NCI-H345 treated with DMSO at 0.1 percent for 48 hours (cell line): ENCODE results near the gene DDC.

Source experiments
- DNase-seq: peaks from one replicate; lab custom pipeline; 2025; ENCODE audit not compliant: unreplicated experiment; lab: John Stamatoyannopoulos, UW

The DDC gene

DNA sequence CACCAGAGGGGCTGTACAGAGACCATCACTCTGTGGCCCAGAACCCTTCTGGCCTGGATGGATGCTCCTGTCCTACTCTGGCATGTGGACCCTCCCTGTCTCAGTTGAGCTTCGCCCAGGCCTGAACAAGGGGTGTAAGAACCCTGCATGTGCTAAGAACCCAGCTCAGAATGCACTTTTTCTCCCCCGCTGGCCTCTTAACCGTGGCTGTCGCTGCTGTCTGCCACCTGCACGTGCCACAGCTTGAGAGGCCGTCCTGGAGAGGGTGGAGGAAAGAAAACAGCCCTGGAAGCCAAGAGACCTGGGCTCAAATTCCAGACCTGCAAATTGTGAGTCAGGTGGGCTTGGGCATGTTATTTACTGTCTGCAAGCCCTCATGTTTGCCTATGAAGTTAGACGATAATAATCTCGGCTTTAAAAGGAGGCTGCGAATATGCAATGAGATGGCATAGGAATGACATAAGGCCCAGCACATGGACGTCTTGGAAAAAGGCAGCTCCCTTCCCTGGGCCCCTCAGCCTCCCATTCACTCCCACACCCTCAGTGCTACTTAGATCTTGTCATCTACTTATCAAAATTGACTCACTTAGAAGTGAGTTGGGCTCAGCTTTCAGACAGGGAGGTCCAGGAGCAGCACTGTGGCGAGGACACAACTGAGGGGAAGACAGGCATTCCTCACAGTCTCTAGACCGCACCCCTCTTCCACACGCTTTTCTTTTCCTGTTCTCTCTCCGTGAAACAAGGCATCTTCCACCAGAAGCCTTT is 146.5 kb downstream of the DDC start:
- DNase-seq, result no peak

DNA sequence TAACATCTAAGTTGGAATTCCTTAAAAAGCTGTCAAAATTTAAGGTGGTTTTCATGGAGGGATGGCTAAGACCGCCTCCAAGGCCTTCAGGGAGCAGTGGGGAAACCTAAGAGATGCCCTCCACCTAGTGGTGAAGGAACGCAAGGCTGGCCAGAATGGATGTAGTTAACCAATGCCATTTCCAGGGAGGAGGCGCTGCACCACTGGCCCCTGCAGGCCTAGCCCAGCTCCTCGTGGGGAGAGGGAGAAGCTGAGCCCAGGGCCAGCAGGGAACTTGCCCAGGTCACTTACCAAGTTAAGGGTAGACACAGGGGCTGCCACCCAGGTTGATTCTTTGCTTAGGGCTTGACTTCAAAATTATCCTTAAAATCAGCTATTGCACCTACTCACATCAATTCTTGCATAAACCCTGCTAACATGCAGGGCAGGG is 147.1 kb downstream of the DDC start:
- DNase-seq, result peak; percentile 67

DNA sequence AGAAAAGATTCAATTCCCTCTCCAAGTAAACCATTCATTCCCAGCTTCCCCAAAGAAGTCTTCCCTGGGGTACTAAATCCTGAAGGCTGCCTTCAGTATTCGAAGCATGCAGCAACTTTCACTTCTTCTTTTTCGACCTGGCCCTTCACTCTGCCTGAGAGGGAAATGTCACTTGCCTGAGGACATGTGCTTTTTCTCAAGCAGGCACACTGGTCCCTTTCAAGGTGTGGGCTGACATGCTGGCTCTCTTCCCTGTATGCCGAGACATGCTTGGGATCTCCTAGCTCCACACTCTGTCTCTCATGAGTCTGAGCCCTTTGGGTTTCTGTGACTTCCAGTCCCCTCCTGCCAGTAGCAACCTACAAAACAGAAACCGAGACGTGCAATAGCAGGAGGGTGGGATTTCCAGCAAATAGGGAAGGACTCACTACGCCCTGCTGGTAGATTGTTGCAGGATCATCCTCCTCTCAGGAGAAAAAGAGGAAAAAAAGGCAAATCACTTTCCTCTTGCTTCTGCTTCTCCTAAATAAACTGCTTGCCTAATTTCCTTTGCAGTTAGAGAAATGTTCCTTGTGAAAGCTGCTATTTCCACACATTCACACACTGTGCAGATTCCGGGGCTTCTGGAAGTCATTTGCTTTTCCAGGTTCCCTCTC is 148.6 kb downstream of the DDC start:
- no peak for DNase-seq

DNA sequence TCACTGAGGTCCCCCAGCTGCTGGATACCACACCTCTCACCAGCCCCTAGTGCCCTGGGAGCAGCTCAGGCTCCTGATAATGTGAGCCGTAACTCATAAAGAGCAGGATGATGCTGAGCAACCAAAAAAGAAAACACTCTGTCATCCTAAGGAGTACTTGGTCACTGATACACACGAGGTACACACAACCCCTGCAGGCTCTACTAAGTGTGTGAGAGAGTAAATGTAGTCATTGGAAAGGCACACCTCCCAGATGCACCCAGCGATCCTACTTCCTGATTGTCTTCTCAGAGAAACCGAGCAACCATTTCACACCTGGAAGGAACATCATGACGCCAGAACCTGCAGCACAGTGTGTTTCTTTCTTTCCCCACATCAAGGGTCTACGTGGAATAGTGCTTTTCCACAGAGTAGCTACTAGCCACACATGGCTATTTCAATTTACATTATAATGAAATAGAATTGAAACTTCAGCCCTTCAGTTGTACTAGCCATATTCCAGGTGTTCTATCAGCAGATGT is 149.3 kb downstream of the DDC start:
- no peak for DNase-seq

GRCh38 chr7:50413561-50413960 is 151.6 kb downstream of the DDC start:
- DNase-seq, result no peak

GRCh38 chr7:50412973-50413372 is 152.2 kb downstream of the DDC start:
- DNase-seq, result no peak

DNA sequence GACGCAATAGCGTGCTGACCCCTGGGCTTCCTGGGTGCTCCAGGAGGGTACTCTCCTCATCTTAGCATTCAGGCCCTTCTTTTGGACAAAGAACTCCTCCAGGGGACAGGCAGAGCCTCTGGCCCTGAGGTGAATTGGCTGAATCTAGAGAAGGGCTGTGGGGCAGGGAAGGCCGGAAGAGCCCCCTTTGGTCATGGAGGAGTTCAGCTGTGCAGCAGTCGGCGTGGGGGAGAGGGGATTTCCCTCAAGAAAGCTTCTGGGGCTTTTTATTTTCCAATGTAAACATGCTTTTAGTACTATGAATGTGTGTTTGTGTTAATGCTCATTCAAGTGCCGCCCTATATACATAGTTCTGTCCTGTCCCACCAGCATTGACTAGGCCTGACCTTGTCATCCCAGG is 153.9 kb downstream of the DDC start:
- no peak for DNase-seq

- DNase-seq, result no peak
Measured at GRCh38 chr7:50409856-50410745, 155.1 kb downstream of the DDC start.
